HG02885 (cell line): ENCODE measurements around the gene MGRN1.
A peak's percentile ranks its signal among the peaks of the same experiment; 100 is the strongest.

Experiments used
- ATAC-seq: cut with Tn5 transposase; IDR thresholded peaks from one replicate; pipeline ENCODE4 v1.9.1; 2021; ENCODE audit warnings: mild to moderate bottlenecking; ENCODE audit not compliant: unreplicated experiment, poor library complexity

The MGRN1 gene

DNA sequence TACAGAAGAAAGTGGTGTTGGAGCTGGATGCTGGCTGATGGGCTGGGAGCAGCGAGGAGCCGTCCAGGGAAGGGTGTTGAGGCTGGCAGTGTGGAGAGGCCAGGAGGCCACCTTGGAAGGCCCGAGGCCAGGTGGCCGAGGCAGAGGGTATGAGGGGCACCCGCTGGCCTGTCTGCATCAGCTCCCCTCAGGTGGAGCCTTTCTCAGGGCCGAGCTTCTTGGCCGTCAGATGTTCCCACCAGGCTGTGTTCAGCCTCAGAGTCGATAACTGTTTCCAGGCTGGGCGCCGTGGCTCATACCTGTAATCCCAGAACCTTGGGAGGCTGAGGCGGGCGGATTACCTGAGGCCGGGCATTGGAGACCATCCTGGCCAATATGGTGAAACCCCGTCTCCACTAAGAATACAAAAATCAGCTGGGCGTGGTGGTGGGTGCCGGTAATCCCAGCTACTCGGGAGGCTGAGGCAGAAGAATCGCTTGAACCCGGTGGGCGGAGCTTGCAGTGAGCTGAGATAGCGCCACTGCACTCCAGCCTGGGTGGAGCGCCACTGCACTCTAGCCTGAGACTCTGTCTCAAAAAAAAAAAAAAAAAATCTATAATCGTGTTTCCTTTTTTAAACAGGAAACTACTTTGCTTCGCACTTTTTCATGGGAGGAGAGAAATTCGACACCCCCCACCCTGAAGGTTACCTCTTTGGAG lies 25.3 kb downstream of the MGRN1 start:
- ATAC-seq: no peak

- peak; percentile 43 for ATAC-seq
Measured at GRCh38 chr16:4650443-4651074, 25.9 kb downstream of the MGRN1 start.

DNA sequence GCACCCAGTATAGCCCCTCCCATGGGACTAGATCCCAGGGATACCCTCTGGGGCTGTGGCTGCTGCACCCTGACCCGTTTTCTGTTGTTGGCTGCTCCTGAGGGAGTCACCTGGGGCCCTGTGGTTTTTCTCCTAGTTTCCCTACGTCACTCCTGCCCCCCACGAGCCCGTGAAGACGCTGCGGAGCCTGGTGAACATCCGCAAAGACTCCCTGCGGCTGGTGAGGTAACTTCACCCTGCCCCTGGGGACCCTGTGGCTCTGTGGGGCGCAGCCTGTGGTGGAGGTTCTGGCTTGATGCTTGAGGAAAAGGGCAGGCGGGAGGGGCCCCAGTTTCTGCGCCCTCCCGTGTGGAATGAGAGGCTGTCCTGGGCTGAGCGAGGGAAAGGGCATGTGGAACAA lies 27.2 kb downstream of the MGRN1 start:
- no peak for ATAC-seq

DNA sequence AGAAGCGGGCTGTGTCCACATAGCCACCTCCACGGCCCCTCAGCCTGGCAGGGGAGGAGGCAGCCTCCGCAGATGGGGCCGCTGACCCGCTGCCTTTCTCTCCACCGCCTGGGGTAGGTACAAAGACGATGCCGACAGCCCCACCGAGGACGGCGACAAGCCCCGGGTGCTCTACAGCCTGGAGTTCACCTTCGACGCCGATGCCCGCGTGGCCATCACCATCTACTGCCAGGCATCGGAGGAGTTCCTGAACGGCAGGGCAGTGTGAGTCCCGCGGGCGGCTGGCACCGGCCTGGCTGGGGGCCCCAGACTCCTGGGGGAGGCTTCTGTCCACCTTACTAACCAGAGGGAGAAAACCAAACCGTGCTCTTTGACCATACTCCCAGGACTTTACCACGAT lies 27.9 kb downstream of the MGRN1 start:
- no peak for ATAC-seq

DNA sequence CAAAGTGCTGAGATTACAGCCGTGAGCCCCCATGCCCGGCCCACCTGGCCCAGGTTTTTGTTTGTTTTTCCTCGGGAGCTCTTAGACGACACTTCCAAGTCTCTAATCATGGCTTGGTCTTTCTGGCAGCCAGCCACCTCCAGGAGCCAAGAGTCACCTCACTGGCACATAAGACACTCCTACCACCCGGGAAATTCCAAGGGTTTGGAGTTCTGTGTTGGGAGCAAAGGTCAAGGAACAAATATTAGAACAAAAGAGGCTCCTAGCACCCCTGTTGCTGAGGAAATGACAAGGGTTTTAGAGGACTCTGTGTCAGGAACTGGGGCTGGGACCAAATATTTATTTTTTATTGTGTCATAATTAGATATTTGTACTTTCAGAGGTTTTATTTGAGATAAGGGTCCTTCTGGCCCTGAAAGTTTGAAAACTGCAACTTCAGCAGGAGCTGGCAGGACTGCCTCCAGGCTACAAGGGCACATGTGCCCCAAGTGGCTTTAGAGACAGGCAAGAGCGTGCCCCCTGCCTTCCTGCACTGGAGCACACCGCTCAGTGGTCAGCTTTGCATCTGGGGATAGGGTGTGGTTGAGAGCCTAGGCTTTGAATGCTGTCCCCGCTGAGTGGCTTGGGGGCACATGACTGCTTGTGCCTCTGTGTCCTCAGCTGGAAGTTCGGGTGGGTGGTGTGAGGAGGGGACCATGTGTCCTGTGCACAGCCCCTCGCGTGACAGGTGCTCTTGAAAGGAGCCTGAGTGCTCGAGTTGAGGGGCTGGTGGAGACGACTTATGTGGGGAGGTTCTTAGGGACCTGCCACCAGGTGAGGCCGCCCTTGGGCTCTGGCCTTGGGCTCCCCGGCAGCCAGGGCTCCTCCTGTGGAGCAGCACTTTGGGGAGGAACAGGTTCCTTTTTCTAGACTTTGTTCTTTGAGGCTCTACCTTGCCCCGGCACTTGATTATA lies 29.7 kb downstream of the MGRN1 start:
- no peak for ATAC-seq

- no peak for ATAC-seq
Measured at GRCh38 chr16:4654964-4655590, 30.5 kb downstream of the MGRN1 start.

GRCh38 chr16:4655801-4656200 lies 31.2 kb downstream of the MGRN1 start:
- ATAC-seq: no peak

GRCh38 chr16:4656221-4656620 lies 31.6 kb downstream of the MGRN1 start:
- ATAC-seq: no peak

DNA sequence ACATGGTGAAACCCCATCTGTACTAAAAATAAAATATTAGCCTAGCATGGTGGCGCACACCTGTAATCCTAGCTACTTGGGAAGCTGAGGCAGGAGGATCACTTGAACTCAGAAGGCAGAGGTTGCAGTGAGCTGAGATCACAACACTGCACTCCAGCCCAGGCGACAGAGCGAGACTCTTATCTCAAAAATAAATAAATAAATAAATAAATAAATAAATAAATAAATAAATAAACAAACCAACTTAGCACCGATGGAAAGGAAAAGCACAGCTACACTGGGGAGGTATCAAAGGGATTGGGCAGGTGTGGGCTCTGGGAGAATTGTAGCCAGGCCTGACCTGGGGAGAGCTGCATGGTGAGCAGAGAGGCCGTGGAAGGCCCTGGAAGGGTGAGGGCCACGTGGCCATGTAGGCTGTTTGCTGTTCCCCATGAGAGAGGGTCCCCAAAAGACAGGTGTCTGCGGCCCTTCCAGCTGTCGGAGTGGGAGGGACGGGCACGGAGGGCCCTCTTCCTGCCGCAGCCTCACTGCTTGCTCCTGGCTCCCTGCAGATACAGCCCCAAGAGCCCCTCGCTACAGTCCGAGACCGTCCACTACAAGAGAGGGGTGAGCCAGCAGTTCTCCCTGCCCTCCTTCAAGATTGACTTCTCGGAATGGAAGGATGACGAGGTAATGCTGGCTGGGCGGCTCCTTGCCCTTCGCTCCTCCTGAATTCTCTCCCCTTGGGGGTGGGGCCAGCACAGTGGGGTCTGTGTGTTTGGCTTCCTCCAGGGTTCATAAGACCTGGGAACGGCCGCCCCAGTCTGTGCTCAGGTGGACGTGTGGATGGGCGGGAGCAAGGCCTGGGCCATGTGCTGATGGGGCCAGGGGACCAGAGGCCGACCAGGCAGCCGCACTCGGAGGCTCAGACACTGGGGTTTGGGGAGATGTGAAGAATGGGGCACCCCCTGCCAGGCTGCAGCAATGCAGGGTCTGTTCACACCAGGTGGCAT lies 32.4 kb downstream of the MGRN1 start:
- no peak for ATAC-seq

DNA sequence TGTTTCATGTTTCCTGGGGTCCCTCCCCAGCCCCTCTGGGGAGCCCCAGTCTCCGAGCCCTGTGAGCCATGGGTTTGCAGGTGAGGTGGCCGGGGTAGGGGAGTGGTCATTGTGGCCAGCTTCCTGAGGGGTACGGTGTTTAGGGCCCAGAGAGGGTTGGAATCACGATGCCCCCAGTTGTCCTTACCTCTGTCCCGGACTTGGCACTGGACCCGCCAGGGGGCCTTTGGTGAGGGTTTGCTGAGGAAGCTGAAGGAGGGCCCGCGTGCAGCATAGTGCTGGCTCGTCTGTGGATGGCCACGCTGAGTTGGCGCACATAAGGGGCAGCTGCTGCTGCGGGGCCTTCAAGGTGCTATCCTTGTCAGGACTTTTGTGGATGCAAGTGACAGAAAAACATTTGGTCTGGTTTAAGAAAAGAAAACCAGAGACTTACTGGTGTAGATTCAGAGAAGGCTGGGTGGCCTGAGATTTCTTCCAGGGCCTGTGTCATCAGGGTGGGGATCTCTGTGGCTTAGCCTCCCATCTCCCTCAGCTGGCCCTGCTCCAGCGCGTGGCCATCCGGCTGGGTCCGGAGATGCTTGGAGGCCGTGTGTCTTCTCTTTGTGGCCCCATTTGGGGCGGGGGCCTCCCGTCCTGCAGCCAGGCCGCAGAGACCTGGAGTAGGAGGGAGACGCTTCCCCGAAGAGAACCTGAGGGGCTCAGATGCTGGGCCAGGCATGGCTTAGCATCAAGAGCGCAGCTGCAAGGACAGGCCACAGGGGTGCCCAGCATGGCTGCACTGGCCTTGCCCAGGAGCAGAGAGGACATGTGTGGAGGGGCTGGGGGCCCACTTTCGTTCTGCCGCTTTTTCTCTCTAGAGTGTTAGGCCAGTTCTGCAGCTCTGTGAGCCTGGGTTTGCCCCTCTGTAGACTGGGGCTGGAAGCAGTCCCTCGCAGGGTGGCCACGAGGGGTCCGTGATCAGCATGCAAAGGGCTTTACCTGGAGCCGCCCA lies 35.0 kb downstream of the MGRN1 start:
- ATAC-seq: no peak

- no peak for ATAC-seq
Measured at GRCh38 chr16:4660454-4661007, 35.9 kb downstream of the MGRN1 start.

- ATAC-seq: no peak
Measured at GRCh38 chr16:4661661-4662060, 37.0 kb downstream of the MGRN1 start.

DNA sequence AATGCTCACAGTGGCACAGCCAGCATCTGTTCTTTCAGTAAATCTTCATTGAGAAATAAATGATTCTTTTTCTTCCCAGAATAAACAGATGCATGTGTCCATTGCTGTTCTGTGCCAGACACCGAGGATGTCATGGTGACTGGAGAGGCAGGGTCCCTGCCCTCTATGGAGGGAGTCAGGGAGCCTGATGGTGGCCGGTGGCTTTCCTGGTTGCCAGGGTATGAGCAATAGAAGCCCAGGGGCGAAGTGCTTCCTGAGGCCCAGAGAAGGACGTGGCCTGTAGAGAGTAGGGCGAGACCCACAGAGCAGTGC lies 38.8 kb downstream of the MGRN1 start:
- ATAC-seq: no peak

- no peak for ATAC-seq
Measured at GRCh38 chr16:4663777-4664465, 39.3 kb downstream of the MGRN1 start.

- ATAC-seq: no peak
Measured at GRCh38 chr16:4664538-4665418, 40.2 kb downstream of the MGRN1 start.

DNA sequence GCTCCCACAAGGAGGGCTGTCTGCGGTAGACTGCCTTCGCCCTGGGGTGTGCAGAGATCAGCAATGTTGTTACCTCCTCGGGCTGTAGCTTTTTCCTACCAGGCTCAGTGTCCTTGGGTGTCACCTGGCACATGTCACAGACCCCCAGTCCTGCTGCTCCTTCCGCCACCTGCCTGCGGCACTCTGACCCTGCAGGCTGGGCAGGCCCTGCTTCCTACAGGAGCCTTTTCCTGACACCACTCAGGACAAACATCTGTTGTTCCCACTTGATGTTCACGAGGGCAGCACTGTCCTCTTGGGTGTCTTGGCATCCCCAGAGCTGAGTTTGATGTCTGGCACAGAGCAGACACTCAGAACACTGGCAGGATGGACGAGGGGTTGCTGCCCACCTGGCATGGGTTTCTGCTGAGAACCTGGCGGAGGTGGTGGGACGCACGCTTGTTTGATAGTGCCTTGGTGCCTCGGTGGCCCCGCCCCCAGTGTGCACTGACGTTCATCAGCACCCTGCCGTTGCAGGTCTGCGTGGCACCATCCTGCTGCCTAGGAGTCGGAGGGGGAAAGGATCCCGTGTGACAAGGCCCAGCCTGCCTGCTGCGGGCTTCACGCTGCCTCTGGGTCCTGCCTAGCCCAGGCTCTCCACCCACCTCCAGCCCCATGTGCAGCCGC lies 42.0 kb downstream of the MGRN1 start:
- no peak for ATAC-seq
